GM18526 (cell line): ENCODE measurements around the gene STEAP2.

Experiments
- POLR2A ChIP-seq: IDR thresholded peaks from 3 replicates; pipeline ENCODE4 v1.6.1; 2011; ENCODE audit not compliant: insufficient read length; ENCODE audit errors: extremely low read depth

Gene STEAP2

GRCh38 chr7:90211391-90212148 lies at the start of gene STEAP2:
Gene STEAP2 (plus strand): TSS chr7:90211740. CDS start chr7:90225083, 13,343 bp downstream.
- TF ChIP-seq POLR2A, result no peak

GRCh38 chr7:90163534-90163933 lies 48.0 kb upstream of the STEAP2 start:
- no peak for TF ChIP-seq POLR2A

GRCh38 chr7:90165724-90166123 lies 45.8 kb upstream of the STEAP2 start:
- no peak for TF ChIP-seq POLR2A

- TF ChIP-seq POLR2A, result no peak
Measured at GRCh38 chr7:90166153-90166552, 45.4 kb upstream of the STEAP2 start.

GRCh38 chr7:90167361-90167760 lies 44.2 kb upstream of the STEAP2 start:
- TF ChIP-seq POLR2A, result no peak

- TF ChIP-seq POLR2A, result no peak
Measured at GRCh38 chr7:90169891-90170290, 41.6 kb upstream of the STEAP2 start.

GRCh38 chr7:90172121-90172520 lies 39.4 kb upstream of the STEAP2 start:
- no peak for TF ChIP-seq POLR2A

- no peak for TF ChIP-seq POLR2A
Measured at GRCh38 chr7:90172624-90173023, 38.9 kb upstream of the STEAP2 start.

- no peak for TF ChIP-seq POLR2A
Measured at GRCh38 chr7:90173127-90173844, 38.3 kb upstream of the STEAP2 start.

- TF ChIP-seq POLR2A, result no peak
Measured at GRCh38 chr7:90175667-90176066, 35.9 kb upstream of the STEAP2 start.

GRCh38 chr7:90176195-90176594 lies 35.3 kb upstream of the STEAP2 start:
- no peak for TF ChIP-seq POLR2A

- no peak for TF ChIP-seq POLR2A
Measured at GRCh38 chr7:90178166-90178565, 33.4 kb upstream of the STEAP2 start.

GRCh38 chr7:90178679-90179278 lies 32.8 kb upstream of the STEAP2 start:
- no peak for TF ChIP-seq POLR2A

- no peak for TF ChIP-seq POLR2A
Measured at GRCh38 chr7:90180011-90180585, 31.4 kb upstream of the STEAP2 start.

- TF ChIP-seq POLR2A, result no peak
Measured at GRCh38 chr7:90180649-90181048, 30.9 kb upstream of the STEAP2 start.

GRCh38 chr7:90181485-90181884 lies 30.1 kb upstream of the STEAP2 start:
- no peak for TF ChIP-seq POLR2A
